ENCODE data around the gene MRPL42. TPM values are rescaled to one million over a fixed set of nuclear protein-coding genes. Genes with fewer than 3 reads are reported as not detected.
"Not testable (repeated sequence)": the region's sequence is repeated elsewhere in the genome, so short reads cannot be mapped to it uniquely, and the experiment has no call there.

MRPL42 gene
- total and polyA plus RNA-seq, 2 experiments from 2014 or later = 195 to 269 TPM

DNA sequence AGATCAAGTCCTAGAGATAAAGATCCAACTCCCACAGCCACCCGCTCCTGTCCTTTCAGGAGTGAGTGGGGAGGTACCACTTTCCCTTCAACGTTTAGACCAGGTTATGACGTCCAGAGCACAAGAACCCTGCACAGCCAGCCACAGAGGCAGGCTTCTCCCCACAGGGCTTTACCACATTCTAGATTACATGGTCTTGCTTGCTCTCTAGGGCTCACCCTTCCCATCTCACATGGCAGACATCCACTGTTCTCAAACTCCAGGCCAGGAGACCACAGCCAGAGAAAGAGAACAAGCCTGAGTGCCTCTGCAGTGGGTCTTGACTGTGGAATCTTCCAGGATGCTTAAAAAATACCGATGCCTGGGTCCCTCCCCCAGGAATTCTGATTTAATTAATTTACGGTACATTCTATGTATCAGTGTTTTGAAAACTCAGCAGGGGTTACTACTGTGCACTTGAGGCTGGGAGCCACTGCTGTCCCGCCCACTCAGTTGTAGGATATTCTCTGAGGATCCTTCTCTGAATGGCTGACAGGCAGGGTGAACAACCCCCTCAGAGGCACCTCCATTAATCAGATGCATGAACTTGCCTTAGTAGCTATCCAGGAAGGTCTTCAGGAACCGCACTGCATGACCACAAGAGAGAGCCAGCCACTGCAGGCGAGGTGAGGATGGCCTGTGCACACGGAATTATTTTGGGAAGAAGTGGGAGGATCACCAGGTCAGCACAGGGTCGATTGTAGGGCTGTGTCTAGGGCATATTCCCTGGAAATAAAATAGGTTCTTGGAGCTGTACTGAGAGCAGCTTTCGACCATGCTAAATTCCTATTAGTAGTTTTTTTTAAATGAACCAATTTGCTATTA, 83.7 kb downstream of the MRPL42 start:
- H3K27me3 Mint-ChIP-seq (ENCODE audit: insufficient read depth, low read depth, poor library complexity) = no peaks in the 10 kb centered on the region
- H3K4me1 Mint-ChIP-seq = no peaks in the 10 kb centered on the region
- Histone ChIP-seq H2AFZ (no peak overlapping the region), H3K4me2 (no peak overlapping the region), H4K20me1 (replicated peaks; ENCODE audit: insufficient read depth) (no peaks in the 10 kb centered on the region), H3K79me2 (replicated peaks; ENCODE audit: insufficient read depth) (no peaks in the 10 kb centered on the region), H3K4me1 (ENCODE audit: insufficient read depth) (no peaks in the 10 kb centered on the region), H3K27ac (ENCODE audit: low read depth) (no peak overlapping the region), H3F3A (replicated peaks; ENCODE audit: low read depth) (no peaks in the 10 kb centered on the region), H3K4me3 (no peak overlapping the region), H3K36me3 (ENCODE audit: insufficient read depth) (no peaks in the 10 kb centered on the region), H3K27me3 (ENCODE audit: insufficient read depth) (no peaks in the 10 kb centered on the region), H3K9me2 (ENCODE audit: insufficient read depth) (no peaks in the 10 kb centered on the region)
- TF ChIP-seq, protein P1, sequence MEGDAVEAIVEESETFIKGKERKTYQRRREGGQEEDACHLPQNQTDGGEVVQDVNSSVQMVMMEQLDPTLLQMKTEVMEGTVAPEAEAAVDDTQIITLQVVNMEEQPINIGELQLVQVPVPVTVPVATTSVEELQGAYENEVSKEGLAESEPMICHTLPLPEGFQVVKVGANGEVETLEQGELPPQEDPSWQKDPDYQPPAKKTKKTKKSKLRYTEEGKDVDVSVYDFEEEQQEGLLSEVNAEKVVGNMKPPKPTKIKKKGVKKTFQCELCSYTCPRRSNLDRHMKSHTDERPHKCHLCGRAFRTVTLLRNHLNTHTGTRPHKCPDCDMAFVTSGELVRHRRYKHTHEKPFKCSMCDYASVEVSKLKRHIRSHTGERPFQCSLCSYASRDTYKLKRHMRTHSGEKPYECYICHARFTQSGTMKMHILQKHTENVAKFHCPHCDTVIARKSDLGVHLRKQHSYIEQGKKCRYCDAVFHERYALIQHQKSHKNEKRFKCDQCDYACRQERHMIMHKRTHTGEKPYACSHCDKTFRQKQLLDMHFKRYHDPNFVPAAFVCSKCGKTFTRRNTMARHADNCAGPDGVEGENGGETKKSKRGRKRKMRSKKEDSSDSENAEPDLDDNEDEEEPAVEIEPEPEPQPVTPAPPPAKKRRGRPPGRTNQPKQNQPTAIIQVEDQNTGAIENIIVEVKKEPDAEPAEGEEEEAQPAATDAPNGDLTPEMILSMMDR (conservative IDR thresholded peaks at IDR 0.05; ENCODE audit: low read depth in 2 of 2) = peak in 1 of 2 experiments; percentile 20; a peak in 1 of 4 replicates
- TF ChIP-seq JUNB (IDR thresholded peaks at IDR 0.05; ENCODE audit: unreplicated experiment) = no peak
- no peak overlapping the region for H3K27ac Mint-ChIP-seq
- no peak for DNase-seq (ENCODE audit: low spot score)
- peak; percentile 36; the same call in 2 of the 3 replicates for ATAC-seq
- no peak overlapping the region for H3K4me3 Mint-ChIP-seq
- no peaks in the 10 kb centered on the region for H3K9me3 Mint-ChIP-seq
- no peaks in the 10 kb centered on the region; the same call in 2 of the 3 replicates for H3K36me3 Mint-ChIP-seq (ENCODE audit: low read depth)

DNA sequence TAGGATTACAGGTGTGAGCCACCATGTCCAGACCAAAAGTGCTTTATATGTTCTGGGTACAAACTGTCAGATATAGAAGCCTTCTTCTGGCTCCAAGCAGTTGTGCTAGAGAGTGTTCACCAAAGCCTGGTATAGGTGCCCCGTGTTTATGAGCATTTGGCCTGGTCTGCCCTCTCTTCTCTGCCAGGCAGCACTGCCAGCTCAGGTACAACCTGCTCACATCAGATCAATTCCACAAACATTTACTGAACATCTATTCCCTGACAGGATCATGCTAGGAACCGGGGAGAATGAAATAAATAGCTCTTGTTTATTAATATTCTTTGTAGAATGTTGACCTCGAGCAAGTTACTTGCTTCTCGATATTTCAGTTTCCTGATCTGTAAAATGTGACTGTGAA, 85.1 kb downstream of the MRPL42 start:
- H3K9me3 Mint-ChIP-seq = no peaks in the 10 kb centered on the region
- DNase-seq (ENCODE audit: low spot score) = no peak
- Histone ChIP-seq H3K4me1 (ENCODE audit: insufficient read depth) (no peaks in the 10 kb centered on the region), H3K36me3 (ENCODE audit: insufficient read depth) (peaks cover under 1% of the 10 kb centered on the region; the same call in 1 of the 2 replicates), H3F3A (replicated peaks; ENCODE audit: low read depth) (no peaks in the 10 kb centered on the region), H3K4me2 (no peak overlapping the region), H3K79me2 (replicated peaks; ENCODE audit: insufficient read depth) (no peaks in the 10 kb centered on the region), H4K20me1 (replicated peaks; ENCODE audit: insufficient read depth) (no peaks in the 10 kb centered on the region), H3K4me3 (no peak overlapping the region), H3K9me2 (ENCODE audit: insufficient read depth) (no peaks in the 10 kb centered on the region), H3K27ac (ENCODE audit: low read depth) (no peak overlapping the region), H2AFZ (no peak overlapping the region), H3K27me3 (ENCODE audit: insufficient read depth) (no peaks in the 10 kb centered on the region)
- no peak overlapping the region for H3K27ac Mint-ChIP-seq
- H3K4me3 Mint-ChIP-seq = no peak overlapping the region
- TF ChIP-seq CREB1 (CRISPR knock-in tag; IDR thresholded peaks at IDR 0.05; ENCODE audit: low read depth) (no peak), JUNB (IDR thresholded peaks at IDR 0.05; ENCODE audit: unreplicated experiment) (no peak), POLR2AphosphoS5 (IDR thresholded peaks at IDR 0.05; ENCODE audit: low read depth) (no peak), ZNF114 (CRISPR knock-in tag; IDR thresholded peaks at IDR 0.05) (no peak), STAT1 (IDR thresholded peaks at IDR 0.05; ENCODE audit: unreplicated experiment) (no peak), ETS1 (IDR thresholded peaks at IDR 0.05) (no peak), ZNF331 (CRISPR knock-in tag; IDR thresholded peaks at IDR 0.05; ENCODE audit: low read depth) (no peak)
- TF ChIP-seq, protein P2, sequence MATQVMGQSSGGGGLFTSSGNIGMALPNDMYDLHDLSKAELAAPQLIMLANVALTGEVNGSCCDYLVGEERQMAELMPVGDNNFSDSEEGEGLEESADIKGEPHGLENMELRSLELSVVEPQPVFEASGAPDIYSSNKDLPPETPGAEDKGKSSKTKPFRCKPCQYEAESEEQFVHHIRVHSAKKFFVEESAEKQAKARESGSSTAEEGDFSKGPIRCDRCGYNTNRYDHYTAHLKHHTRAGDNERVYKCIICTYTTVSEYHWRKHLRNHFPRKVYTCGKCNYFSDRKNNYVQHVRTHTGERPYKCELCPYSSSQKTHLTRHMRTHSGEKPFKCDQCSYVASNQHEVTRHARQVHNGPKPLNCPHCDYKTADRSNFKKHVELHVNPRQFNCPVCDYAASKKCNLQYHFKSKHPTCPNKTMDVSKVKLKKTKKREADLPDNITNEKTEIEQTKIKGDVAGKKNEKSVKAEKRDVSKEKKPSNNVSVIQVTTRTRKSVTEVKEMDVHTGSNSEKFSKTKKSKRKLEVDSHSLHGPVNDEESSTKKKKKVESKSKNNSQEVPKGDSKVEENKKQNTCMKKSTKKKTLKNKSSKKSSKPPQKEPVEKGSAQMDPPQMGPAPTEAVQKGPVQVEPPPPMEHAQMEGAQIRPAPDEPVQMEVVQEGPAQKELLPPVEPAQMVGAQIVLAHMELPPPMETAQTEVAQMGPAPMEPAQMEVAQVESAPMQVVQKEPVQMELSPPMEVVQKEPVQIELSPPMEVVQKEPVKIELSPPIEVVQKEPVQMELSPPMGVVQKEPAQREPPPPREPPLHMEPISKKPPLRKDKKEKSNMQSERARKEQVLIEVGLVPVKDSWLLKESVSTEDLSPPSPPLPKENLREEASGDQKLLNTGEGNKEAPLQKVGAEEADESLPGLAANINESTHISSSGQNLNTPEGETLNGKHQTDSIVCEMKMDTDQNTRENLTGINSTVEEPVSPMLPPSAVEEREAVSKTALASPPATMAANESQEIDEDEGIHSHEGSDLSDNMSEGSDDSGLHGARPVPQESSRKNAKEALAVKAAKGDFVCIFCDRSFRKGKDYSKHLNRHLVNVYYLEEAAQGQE (IDR thresholded peaks at IDR 0.05; ENCODE audit: unreplicated experiment) = no peak
- H3K36me3 Mint-ChIP-seq (ENCODE audit: low read depth) = peaks cover 9% of the 10 kb centered on the region; the same call in 2 of the 3 replicates
- no peak for ATAC-seq
- H3K27me3 Mint-ChIP-seq (ENCODE audit: insufficient read depth, low read depth, poor library complexity) = no peaks in the 10 kb centered on the region
- no peaks in the 10 kb centered on the region for H3K4me1 Mint-ChIP-seq

GRCh38 chr12:93557879-93558278, 90.6 kb downstream of the MRPL42 start:
- not testable (repeated sequence) for H3F3A ChIP-seq (replicated peaks; ENCODE audit: low read depth); H3K36me3 ChIP-seq (ENCODE audit: insufficient read depth); H3K4me2 ChIP-seq; H3K79me2 ChIP-seq (replicated peaks; ENCODE audit: insufficient read depth); H3K27me3 ChIP-seq (ENCODE audit: insufficient read depth); H3K27me3 Mint-ChIP-seq (ENCODE audit: insufficient read depth, low read depth, poor library complexity); H3K4me1 Mint-ChIP-seq; H3K4me1 ChIP-seq (ENCODE audit: insufficient read depth); H3K27ac ChIP-seq (ENCODE audit: low read depth); H3K4me3 ChIP-seq; H3K4me3 Mint-ChIP-seq; H2AFZ ChIP-seq; H4K20me1 ChIP-seq (replicated peaks; ENCODE audit: insufficient read depth); ATAC-seq; H3K9me2 ChIP-seq (ENCODE audit: insufficient read depth); DNase-seq (ENCODE audit: low spot score); H3K27ac Mint-ChIP-seq
- peaks cover 30% of the 10 kb centered on the region for H3K9me3 Mint-ChIP-seq
- peaks cover 41% of the 10 kb centered on the region for H3K36me3 Mint-ChIP-seq (ENCODE audit: low read depth)

Measured in GM23338 (cell line).